Stimulated activated CD4-positive, alpha-beta T cell treated with anti-CD3 and anti-CD28 coated beads, Interleukin-2, amount 100 ng/mL, for 48 hours (primary cell): ENCODE results near the gene PATJ.

Experiments used
- DNase-seq, 2 donors: peaks; one replicate each; pipeline ENCODE4 v3.0.0-alpha.2; 2020

Gene PATJ

DNA sequence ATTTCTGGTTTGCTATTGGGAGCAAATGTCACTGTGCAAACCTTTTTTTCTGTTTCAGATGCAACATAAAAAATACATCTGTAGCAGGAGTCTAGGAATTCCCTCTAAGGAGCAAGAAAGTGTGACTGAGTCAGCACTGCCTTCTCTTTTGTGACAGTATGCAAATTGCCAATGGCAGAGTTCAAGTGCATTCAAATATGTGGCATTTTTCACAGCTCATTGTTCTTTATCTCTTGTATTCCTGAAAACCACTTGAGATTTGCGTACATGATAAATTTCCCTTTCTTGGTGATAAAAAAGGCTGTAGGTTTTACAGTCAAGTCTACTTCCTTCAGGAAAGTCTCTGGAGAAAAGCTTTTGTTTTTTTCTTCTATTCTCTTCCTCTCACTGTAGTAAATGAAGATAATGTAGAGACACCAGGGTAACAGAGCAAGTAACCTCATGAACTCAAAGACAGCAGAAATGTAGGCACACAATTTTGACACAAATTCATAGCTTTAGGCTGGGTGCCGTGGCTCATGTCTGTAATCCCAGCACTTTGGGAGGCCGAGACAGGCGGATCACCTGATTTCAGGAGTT, 322.6 kb downstream of the PATJ start:
- DNase-seq = no peak

DNA sequence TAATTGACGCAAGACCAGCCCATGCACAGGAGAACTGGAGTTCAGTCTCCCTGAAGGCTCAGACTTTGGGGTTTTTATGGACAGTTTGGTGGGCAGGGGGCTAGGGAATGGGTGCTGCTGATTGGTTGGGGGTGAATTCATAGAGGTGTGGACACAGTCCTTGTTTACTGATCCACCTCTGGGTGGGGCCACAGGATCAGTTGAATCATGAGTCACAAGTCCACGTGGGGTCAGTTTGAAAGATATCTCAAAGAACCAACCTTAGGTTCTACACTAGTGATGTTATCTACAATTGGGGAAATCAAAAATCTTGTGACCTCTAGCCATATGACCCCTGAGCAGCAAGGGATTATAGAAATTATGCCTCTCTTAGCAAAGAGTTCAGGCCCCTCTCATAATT, 324.4 kb downstream of the PATJ start:
- no peak for DNase-seq

DNA sequence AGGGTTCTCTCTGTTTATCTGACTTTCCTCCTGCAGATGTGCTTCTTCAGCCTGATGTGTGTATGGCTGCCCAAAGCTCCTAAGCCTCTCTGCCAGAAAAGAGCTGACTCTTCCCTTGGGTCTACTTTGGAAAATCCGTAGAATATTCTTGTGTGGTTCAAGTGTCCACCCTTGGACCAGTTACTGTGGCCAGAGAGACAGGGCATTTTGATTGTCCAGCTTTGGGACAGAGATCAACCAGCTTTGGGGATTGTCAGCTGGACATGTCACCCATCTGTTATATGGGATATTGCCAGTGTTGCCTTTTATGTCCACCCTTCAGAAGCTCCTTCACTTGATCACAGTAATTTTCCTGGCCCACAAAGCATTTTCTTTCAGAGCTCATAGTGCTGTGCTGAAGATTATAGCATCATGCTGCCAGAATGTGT, 326.1 kb downstream of the PATJ start:
- no peak for DNase-seq

DNA sequence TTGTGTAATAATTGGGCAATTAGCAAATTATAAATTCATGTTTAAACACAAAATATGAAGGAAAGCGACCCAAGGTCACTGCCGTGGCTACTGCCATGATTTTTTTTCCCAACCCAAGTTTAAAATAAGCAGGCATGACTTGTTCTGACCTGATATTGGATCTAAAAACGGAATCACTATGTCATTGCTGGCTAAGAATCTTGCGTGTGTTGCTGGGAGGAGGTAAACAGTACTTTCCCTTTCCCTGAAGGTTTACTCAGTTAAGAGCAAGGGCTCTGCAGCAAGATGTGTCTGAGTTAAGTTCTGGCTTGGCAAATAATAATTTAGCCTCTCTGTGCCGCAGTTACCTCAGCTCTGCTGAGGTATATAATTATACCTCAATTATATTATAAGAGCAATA, 326.7 kb downstream of the PATJ start:
- no peak for DNase-seq

DNA sequence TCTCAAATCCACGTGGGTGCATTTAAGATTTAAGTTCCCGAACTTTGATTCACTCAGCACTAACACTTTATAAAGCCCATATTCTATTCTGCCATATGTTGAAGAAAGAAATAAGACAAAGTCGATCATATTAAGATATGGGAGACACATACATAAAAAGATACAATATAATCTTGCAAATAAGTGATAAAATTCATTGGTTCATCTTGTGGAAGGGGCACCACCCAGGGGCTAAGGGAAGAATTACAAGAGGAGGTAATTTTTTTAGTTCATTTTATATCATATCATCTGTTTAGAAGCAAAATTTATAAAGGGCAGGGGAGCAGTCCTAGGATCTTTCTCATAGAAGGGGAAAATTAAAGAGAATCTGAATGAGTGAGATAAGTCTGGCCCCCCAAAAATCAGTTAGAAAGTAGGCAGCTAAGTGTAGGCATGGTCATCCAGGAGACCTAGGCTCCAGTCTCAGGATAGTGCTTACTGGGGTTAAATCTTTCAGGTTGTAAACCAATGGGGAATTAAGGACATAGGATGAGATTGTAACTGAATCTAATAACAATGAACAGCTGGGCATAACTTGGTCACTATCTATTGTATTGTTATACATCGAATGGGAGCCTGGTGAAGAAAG, 328.2 kb downstream of the PATJ start:
- DNase-seq = no peak

DNA sequence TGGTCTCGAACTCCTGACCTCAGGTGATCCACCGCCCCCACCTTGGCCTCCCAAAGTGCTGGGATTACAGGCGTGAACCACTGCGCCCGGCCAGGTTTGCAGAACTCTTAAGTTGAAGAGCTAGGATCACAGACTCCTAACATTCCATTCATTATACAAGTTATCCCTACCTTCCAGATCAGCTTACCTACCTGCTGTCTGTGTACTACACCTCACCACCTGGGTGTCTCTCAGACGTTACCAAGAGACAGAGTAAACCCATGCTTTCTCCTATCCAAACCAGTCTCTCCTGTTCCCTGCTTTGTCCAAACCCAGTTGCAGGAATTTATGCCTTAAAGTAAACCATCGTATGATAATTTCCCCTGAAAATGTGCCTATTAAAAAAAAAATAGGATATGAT, 329.4 kb downstream of the PATJ start:
- DNase-seq = no peak

DNA sequence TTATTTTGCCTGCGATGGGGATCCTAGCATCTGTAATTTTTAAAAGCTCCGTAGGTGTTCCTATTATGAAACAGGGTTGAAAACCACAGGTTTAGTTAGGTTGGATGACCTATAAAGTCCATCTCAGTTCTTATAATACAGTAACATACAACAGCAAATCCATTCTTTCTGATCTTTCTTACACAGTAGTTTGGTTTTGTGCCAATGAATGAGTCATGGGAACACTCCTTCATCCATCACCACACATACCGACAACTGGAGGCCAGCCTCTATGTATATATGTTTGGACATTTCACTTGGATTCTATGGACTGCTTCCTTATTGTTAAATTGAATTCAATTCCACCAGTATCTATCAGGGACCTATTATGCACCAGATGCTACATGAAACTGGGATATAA, 334.0 kb downstream of the PATJ start:
- no peak for DNase-seq

DNA sequence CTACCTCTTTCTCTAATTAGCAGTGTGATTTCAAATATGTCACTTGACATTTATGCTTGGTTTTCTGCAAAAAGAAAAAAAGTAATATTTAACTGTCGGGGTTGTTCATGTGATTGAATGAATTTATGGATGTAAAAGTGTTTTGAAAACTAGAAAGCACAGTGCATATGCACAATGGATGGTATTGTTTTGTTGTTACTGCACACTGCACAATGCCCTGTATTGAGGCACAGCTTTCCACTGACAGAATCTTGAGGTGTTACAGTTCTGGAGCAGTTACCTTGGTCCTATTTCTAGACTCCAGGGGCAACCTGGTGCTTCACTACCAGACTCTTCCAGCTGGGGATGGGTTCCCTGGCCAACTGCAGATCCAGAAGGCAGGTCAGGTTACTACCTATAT, 335.5 kb downstream of the PATJ start:
- DNase-seq = no peak

DNA sequence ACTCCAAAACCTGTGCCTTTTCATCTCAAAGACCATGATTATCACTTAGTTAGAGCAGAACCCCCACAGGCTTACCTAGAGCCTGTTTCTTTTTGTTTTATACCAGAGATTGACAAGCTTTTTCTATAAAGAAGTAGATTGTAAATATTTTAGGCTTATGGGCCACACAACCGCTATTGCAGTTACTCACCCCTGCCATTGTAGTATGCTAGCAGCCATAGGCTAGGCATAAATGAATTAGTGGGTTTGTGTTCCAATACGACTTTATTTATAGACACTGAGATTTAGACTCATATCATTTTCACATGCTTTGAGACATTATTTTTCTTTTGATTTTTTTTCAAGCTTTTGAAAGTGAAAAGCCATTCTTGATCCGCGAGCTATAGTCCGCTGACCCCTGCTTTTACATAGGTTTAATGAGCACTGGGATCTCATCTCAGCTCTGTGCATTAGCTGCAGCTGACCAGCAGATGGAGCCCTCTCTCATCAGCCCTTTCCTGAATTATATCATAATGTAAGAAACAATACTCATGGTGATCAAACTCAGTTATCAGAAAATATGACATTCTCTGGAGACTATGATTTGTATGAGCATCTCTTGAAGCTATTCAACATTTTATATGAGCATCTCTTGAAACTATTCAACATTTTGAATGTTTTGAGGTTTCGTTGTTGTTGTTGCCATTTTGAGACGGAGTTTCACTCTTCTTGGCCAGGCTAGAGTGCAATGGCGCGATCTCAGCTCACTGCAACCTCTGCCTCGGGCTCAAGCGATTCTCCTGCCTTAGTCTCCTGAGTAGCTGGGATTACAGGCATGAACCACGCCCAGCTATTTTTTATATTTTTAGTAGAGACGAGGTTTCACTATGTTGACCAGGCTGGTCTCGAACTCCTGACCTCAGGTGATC, 340.4 kb downstream of the PATJ start:
- peak; percentile 29 to 34 for DNase-seq

DNA sequence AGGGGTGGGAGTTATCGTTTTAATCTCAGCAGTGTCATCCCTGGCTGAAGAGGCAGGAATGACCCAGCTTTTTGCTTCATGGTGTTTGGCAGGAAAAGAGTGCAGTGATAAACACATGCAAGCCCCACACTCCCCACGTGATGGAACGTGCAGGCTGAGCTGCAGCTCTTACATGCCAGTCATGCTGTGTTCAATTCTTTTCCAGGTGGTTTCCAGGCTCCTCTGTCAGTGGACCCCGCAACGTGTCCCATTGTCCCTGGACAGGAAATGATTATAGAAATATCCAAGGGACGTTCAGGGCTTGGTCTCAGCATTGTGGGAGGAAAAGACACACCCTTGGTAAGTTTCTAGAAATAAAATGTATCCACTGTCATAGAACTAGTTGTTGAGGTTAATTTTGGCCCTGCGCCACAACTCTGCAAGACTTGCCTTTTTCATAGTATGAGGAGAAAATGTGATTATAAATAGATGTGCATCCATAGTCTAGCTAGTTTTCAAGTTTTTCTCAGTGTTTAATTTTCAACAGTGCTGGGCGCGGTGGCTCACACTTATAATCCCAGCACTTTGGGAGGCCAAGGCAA, 342.1 kb downstream of the PATJ start:
- DNase-seq = no peak

DNA sequence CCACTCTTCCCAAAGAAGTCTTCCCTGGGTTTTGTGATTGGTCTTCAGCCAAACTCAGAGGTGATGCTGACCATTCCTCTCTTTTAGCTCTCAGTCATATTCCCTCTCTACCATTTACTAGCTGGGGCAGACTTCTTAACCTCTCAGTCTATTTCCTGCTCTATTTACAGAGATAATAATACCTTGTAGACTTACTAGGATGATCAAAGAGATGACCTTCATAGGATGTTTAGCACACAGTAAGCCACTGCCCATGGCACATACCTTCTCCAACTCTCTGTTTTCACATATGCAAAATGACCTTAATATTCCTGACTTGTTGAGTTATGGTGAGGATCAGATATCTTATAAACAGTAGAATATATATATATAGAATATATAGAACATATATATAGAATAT, 346.2 kb downstream of the PATJ start:
- no peak for DNase-seq

DNA sequence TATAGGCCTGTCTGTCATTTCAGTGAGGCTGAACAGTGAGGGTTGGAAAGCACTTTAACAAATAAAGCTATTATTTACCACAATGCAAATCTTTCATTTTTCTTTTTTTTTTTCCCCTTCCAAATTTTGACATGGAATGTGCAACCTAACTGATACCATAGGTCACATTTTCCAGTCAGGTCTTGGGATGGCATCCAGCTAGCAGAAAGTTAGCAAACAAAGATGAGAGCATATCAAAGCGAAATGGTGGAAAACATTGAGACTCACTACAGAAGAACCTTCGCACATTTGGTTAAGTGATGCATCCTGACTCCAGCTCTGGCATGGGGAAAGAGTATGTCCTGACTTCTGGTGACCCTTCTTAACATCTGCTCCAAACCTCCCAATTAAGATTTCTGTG, 347.3 kb downstream of the PATJ start:
- no peak for DNase-seq

DNA sequence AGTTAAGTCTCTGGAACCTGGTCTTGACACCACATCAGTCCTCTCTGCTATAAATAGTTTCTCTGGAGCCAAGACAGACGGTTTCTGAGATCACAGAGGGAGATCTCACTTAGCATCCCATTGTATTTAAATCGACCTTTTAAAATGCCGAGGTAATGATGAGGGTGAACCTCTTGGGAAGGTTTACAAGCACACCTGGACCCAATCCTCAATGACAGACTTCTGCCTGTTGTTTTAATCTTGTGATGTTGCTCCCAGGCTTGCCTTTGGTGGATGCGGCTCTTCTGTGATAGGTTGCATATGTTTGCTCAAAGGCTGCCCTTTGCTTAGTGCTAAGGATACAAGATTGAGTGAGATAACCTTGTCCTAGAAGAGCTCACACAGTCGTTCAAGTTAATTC, 347.7 kb downstream of the PATJ start:
- no peak for DNase-seq

DNA sequence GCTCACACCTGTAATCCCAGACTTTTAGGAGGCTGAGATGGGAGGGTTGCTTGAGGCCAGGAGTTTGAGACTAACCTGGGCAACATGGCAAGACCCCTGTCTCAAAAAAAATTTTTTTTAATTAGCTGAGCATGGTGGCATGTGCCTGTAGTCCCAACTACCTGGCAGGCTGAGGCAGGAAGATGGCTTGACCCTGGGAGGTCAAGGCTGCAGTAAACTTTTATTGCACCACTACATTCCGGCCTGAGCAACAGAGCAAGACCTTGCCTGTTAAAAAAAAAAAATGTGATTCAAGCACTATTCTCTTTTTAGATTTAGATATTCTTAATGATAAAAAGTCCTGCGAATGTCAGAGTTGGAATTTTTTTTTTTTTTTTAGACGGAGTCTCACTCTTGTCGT, 349.8 kb downstream of the PATJ start:
- DNase-seq = no peak

DNA sequence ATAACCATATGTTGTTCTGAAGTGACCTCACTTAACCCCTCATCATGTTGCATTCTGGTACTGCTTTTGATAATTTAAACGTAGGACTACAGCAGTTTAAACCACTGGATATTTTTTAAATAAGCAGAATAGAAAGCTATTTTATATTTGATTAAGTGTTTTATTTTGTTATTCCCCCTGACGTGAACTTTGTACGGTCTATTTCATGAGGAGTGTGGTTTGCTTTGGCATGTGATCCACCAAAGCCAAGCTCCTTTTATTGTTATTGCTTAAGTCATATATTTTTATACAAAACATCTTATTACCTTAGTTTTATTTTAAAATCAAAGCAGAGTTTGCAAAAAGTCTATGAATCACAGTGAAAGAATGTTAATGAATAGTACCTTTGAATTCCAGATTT, 351.0 kb downstream of the PATJ start:
- DNase-seq = no peak

DNA sequence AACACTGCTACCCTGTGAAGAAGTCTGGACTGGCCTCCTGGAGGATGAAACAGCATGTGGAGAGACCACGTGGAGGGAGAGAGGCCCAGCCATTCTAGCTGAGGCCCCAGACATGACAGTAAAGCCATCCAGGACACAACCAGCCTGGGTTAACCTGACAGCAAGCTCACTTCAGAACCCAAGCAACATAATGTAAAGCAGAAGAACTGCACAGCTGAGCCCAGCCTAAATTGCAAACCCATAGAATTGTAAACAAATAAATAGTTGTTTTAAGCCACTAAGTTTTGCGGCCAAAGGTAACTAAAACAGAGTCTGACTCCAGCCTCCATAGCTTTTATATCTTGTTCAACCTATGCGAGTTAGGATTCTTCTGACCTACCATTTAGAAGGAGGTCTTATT, 355.2 kb downstream of the PATJ start:
- no peak for DNase-seq

DNA sequence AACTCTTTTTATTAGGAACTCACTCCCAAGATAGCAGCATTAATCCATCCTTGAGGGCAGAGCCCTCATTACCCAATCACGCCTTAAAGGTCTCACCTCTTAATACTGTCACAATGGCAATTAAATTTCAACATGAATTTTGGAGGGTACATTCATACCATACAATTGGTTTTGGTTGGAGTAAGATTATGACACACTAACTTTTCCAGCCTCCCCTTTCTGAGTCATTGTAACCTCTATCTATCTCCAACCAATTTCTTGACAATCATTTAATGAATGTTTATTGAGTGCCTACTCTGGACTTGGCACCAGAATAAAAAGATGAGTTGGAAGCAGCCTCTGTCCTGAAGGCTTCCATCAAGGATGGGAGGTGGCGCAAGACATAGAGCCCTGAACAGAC, 358.2 kb downstream of the PATJ start:
- DNase-seq = no peak

DNA sequence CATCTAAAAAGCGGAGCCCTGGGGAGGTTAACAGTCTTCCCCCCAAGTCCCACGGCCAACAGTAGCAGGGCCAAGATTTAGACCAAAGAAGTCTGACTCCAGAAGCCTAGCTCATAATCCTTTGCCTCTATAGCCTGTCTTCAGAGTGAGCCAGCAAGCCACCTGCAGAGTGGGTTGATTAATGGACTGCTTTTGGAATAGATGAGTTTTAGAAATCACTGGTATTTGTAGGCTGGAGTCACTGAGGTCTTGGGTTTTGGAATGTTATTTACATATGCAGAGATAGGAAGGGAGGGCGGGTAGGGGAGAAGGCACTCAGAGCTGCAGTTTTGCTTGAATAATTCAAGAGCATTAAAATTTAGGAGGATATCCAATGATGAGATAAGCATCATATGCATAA, 361.6 kb downstream of the PATJ start:
- DNase-seq = no peak

DNA sequence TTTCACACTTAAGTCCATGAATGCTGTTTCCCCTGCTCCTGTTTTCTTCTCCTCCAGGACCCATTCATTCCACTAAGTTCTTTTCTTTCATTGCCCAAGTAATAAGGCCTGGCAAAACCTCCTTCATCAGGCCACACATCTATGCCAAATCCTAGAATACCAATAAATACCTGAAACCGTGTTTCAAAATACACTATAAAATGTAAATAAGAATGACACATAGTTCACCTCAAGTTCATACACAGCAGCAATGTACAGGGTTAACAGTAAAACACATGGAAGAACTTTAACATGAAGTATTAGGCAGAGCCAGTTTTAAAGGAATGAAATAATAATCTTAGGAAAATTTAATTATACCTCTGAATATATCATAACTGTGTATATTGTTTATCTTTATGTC, 365.6 kb downstream of the PATJ start:
- no peak for DNase-seq

DNA sequence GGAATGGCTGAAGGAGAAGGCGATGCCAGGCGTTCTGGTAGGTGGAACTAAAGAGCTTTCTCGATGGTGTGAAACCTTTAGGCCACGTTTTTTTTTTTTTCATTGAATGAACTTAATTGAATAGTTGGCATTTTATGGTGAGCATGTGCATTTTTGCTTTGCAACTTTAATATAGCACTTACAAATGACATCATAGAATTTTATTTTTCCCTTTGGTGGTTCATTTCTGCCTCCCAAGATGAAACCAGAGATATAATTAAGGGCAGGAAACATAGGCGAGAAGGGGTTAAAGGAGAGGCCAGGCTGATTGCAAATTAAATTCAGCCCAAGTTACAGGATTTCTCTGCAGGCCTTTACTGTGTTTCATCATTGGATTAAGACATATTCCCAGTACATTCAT, 366.8 kb downstream of the PATJ start:
- DNase-seq = no peak

DNA sequence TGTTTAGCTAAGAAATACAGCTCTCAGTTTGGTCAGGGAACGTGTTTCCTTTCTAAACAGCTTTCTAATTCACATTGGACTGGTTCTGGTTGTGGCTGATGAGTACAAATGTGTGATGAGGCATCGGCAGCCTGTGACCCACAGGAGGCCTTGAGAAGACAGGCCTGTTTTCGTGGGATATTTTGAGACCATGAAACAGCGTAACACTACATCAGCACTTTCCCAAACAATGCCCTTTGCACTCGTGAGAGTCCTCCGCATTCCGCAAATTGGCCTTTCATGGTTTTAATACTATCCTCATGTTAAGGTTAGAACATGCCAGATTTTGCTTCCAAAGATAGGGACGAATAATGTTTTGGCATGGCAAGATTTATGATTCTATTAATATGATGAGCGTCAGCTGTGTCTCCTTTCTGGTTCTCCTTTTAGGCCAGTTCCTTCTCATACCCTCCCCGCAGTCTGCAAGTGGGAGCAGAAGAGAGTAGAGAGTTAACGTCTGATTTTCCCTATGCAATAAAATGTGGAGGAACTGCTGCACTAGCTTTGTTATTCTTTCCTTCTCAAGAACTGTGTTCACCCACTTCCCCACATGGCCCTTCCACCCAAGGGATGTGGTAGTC, 368.0 kb downstream of the PATJ start:
- DNase-seq = no peak

DNA sequence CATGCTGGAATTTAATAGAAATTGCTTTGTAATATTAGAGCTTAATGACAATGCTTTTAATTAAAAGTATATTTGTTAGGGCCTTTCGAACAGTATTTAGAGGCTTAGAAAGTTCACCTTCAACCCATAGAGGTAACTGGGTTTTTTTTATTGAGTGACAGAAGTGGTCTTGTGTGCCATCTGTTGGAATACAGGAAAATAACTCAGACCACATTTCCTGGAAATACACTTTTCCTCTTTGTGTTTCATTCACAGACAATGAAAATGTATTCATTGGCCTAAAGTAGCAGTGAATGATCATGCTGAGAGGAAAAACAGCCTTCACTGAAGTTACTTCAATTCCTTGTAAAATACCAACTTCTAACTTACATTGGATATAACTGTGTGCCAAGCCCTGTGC, 368.8 kb downstream of the PATJ start:
- DNase-seq = no peak

DNA sequence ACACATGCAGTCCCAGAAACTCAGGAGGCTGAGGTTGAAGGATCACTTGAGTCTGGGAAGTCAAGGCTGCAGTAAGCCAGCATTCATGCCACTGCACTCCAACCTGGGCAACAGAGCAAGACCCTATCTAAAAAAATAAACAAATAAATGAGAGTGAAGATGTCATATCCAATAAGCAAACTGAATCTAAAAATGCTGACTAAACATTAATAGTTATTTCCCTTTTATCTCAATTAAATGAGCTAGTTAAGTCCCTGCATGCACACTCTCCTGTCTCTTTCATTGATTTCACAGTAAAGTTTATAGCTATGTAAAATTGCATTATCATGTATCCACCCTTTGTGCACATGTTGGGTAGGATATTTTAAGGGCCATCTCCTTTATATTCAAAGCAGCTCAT, 371.2 kb downstream of the PATJ start:
- DNase-seq = no peak
